GM13977 (cell line): ENCODE measurements around the gene THAP8.
"Not testable (repeated sequence)": the region's sequence is repeated elsewhere in the genome, so short reads cannot be mapped to it uniquely, and the experiment has no call there.

Experiments
- DNase-seq: peaks from one replicate; pipeline ENCODE4 v3.0.0; 2012; ENCODE audit warnings: low spot score
- in situ Hi-C: fragments of 300-500 bp; cut with MboI; formaldehyde crosslinking; loops from one replicate; pipeline ENCODE4 v1.12.0; 2022; ENCODE audit warnings: low sequenced_read_pairs, low pct_unique_long_range_greater_than_20kb, mixed read lengths, inconsistent platforms; ENCODE audit not compliant: unreplicated experiment
- TF ChIP-seq, protein P1 (sequence below): IDR thresholded peaks from 2 replicates; pipeline ENCODE4 v1.5.1; 2012; ENCODE audit warnings: mild to moderate bottlenecking, control low read depth; ENCODE audit not compliant: insufficient read depth; ENCODE audit errors: extremely low read depth, missing control alignments

THAP8 gene

DNA sequence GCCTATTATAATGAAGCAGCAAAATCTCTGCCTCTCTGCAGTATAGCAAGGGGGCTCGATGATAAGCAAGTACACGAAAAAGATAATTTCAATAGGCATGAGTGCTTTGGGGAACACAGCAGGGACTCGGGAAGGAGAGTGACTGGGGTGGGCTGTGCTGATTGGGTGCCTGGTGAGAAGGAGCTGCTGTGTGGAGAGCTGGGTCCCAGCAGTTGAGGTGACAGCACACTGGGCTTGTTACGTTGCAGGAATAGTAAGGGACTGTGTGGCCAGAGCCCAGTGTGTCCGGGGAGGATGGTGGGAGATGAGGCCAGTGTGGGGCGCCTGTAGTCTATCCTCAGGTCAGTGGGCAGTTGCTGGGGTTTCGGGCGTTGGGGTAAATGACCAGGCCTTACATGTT, 18.0 kb upstream of the THAP8 start:
- TF ChIP-seq, protein P1, sequence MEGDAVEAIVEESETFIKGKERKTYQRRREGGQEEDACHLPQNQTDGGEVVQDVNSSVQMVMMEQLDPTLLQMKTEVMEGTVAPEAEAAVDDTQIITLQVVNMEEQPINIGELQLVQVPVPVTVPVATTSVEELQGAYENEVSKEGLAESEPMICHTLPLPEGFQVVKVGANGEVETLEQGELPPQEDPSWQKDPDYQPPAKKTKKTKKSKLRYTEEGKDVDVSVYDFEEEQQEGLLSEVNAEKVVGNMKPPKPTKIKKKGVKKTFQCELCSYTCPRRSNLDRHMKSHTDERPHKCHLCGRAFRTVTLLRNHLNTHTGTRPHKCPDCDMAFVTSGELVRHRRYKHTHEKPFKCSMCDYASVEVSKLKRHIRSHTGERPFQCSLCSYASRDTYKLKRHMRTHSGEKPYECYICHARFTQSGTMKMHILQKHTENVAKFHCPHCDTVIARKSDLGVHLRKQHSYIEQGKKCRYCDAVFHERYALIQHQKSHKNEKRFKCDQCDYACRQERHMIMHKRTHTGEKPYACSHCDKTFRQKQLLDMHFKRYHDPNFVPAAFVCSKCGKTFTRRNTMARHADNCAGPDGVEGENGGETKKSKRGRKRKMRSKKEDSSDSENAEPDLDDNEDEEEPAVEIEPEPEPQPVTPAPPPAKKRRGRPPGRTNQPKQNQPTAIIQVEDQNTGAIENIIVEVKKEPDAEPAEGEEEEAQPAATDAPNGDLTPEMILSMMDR = no peak
- no peak for DNase-seq
- in situ Hi-C loops = no loop called here

- DNase-seq, in situ Hi-C loops: not testable (repeated sequence)
Measured at GRCh38 chr19:36068810-36069499, 14.9 kb upstream of the THAP8 start.

GRCh38 chr19:36067681-36068080, 13.6 kb upstream of the THAP8 start:
- in situ Hi-C loops = no loop called here
- TF ChIP-seq, protein P1 = no peak
- no peak for DNase-seq

GRCh38 chr19:36064826-36065225, 10.7 kb upstream of the THAP8 start:
- DNase-seq = no peak
- in situ Hi-C loops = no loop called here
- TF ChIP-seq, protein P1 = no peak

- in situ Hi-C loops = no loop called here
- TF ChIP-seq, protein P1 = no peak
- no peak for DNase-seq
Measured at GRCh38 chr19:36061367-36061766, 7.3 kb upstream of the THAP8 start.

DNA sequence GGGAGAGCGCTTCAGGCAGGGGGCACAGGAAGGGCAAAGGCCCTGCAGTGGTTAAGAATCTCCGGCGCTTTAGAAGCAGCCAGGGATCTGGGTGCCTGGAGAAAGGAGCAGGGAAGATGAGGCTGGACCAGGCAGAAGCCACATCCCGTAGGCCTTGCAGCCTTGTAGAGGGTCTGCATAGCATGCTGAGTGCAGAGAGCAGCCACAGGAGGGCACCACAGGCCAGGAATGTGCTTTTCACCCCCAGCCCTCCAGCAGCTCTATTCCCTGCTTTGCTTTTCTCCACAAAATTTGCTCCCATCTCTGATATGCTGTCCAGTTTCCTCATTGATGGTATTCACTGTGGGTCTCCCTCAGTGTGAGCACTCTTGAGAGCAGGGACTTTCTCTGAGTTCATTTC, 6.3 kb upstream of the THAP8 start:
- TF ChIP-seq, protein P1 = peak; percentile 85

GRCh38 chr19:36059180-36059910, 5.3 kb upstream of the THAP8 start:
- TF ChIP-seq, protein P1 = no peak
- DNase-seq = no peak
- in situ Hi-C loops = no loop called here

More for the DNA sequence above, 6.3 kb upstream of the THAP8 start:
- peak; percentile 61 for DNase-seq
- in situ Hi-C loops = no loop called here
